H9 (cell line): ENCODE data around the gene IL1RAPL2. TPM values are rescaled to one million over a fixed set of nuclear protein-coding genes. Genes with fewer than 3 reads are reported as not detected.

Experiments
- DNase-seq: peaks from one replicate; pipeline ENCODE4 v3.0.0-alpha.2; 2017
- H2AFZ ChIP-seq: one replicate; pipeline ENCODE4 v1.6.1; 2013; ENCODE audit warnings: mild to moderate bottlenecking, low read length, control low read depth, moderate library complexity
- H2AK5ac ChIP-seq: 2 replicates; pipeline ENCODE4 v1.6.1; 2013; ENCODE audit warnings: low read length, control low read depth, mixed read lengths; ENCODE audit not compliant: insufficient read length
- H2BK120ac ChIP-seq: one replicate; pipeline ENCODE4 v1.6.1; 2013; ENCODE audit warnings: low read depth, mild to moderate bottlenecking, low read length, control low read depth, inconsistent platforms; ENCODE audit not compliant: poor library complexity, severe bottlenecking
- H2BK12ac ChIP-seq: 2 replicates; pipeline ENCODE4 v1.6.1; 2013; ENCODE audit warnings: low read length, control low read depth, mixed read lengths, low read depth; ENCODE audit not compliant: insufficient read length
- H2BK15ac ChIP-seq: 2 replicates; pipeline ENCODE4 v1.6.1; 2013; ENCODE audit warnings: low read depth, low read length, control low read depth
- H2BK20ac ChIP-seq: one replicate; pipeline ENCODE4 v1.6.1; 2013; ENCODE audit warnings: low read depth, mild to moderate bottlenecking, low read length, control low read depth, inconsistent platforms; ENCODE audit not compliant: poor library complexity, severe bottlenecking
- H2BK5ac ChIP-seq: 2 replicates; pipeline ENCODE4 v1.6.1; 2013; ENCODE audit warnings: low read length, control low read depth, mixed read lengths; ENCODE audit not compliant: insufficient read length
- H3K14ac ChIP-seq: 2 replicates; pipeline ENCODE4 v1.6.1; 2013; ENCODE audit warnings: low read length, control low read depth; ENCODE audit not compliant: insufficient read depth
- H3K18ac ChIP-seq: 2 replicates; pipeline ENCODE4 v1.6.1; 2013; ENCODE audit warnings: low read depth, mild to moderate bottlenecking, mixed read lengths, low read length, control low read depth; ENCODE audit not compliant: insufficient read length
- H3K23ac ChIP-seq: 2 replicates; pipeline ENCODE4 v1.6.1; 2013; ENCODE audit warnings: low read length, control low read depth, mixed read lengths, low read depth; ENCODE audit not compliant: insufficient read length
- H3K23me2 ChIP-seq: 2 replicates; pipeline ENCODE4 v1.6.1; 2013; ENCODE audit warnings: low read depth, mild to moderate bottlenecking, mixed read lengths, low read length, control low read depth; ENCODE audit not compliant: insufficient read length, poor library complexity, severe bottlenecking
- H3K27ac ChIP-seq: 2 replicates; pipeline ENCODE4 v1.5.1; 2013; ENCODE audit warnings: low read length, control low read depth, mixed read lengths, low read depth; ENCODE audit not compliant: insufficient read length
- H3K27me3 ChIP-seq: 2 replicates; pipeline ENCODE4 v1.6.1; 2013; ENCODE audit warnings: low read length, control low read depth, inconsistent platforms; ENCODE audit not compliant: insufficient read depth
- H3K4ac ChIP-seq: 2 replicates; pipeline ENCODE4 v1.6.1; 2013; ENCODE audit warnings: low read depth, mild to moderate bottlenecking, control low read depth, inconsistent platforms, low read length, moderate library complexity
- H3K4me1 ChIP-seq: 2 replicates; pipeline ENCODE4 v1.6.1; 2013; ENCODE audit warnings: low read length, control low read depth, inconsistent platforms; ENCODE audit not compliant: insufficient read depth
- H3K4me2 ChIP-seq: 2 replicates; pipeline ENCODE4 v1.6.1; 2013; ENCODE audit warnings: low read length, control low read depth, mixed read lengths; ENCODE audit not compliant: insufficient read length, insufficient read depth
- H3K56ac ChIP-seq: 2 replicates; pipeline ENCODE4 v1.6.1; 2013; ENCODE audit warnings: low read depth, mild to moderate bottlenecking, mixed read lengths, low read length, control low read depth; ENCODE audit not compliant: insufficient read length
- H3K79me1 ChIP-seq: 2 replicates; pipeline ENCODE4 v1.6.1; 2013; ENCODE audit warnings: low read depth, mild to moderate bottlenecking, moderate library complexity, low read length, control low read depth, inconsistent platforms; ENCODE audit not compliant: insufficient read depth, poor library complexity, severe bottlenecking
- H3K79me2 ChIP-seq: 2 replicates; pipeline ENCODE4 v1.6.1; 2013; ENCODE audit warnings: low read length, control low read depth, inconsistent platforms; ENCODE audit not compliant: insufficient read depth
- H3K9ac ChIP-seq: 2 replicates; pipeline ENCODE4 v1.6.1; 2013; ENCODE audit warnings: low read length, control low read depth, mixed read lengths; ENCODE audit not compliant: insufficient read length; ENCODE audit errors: extremely low read depth
- H3K9me3 ChIP-seq: one replicate; pipeline ENCODE4 v1.6.1; 2013; ENCODE audit warnings: low read depth, low read length, inconsistent platforms; ENCODE audit not compliant: control insufficient read depth
- H3T11ph ChIP-seq: one replicate; pipeline ENCODE4 v1.6.1; 2013; ENCODE audit warnings: mild to moderate bottlenecking, low read length, control low read depth, inconsistent platforms
- H4K20me1 ChIP-seq: one replicate; pipeline ENCODE4 v1.6.1; 2013; ENCODE audit not compliant: control insufficient read depth, insufficient read length, insufficient read depth
- H4K5ac ChIP-seq: 2 replicates; pipeline ENCODE4 v1.6.1; 2013; ENCODE audit warnings: low read depth, mild to moderate bottlenecking, mixed read lengths, low read length, control low read depth; ENCODE audit not compliant: insufficient read length
- H4K8ac ChIP-seq: replicated peaks from 2 replicates; pipeline ENCODE4 v1.6.1; 2013; ENCODE audit warnings: low read length, control low read depth, mixed read lengths, low read depth; ENCODE audit not compliant: insufficient read length
- H4K91ac ChIP-seq: 2 replicates; pipeline ENCODE4 v1.6.1; 2013; ENCODE audit warnings: low read depth, mild to moderate bottlenecking, moderate library complexity, mixed read lengths, low read length, control low read depth; ENCODE audit not compliant: insufficient read length
- H3K27ac Mint-ChIP-seq, 3 experiments: 2 replicates in 2 of 3; 3 replicates in 1 of 3; pipeline ENCODE4 v1.8.0; 2020 to 2021; ENCODE audit warnings: mixed read lengths in 3 of 3, mild to moderate bottlenecking in 1 of 3, moderate library complexity in 1 of 3
- H3K27me3 Mint-ChIP-seq: 2 replicates; pipeline ENCODE4 v1.8.0; 2021; ENCODE audit warnings: low read depth, mild to moderate bottlenecking, moderate library complexity, mixed read lengths
- H3K36me3 Mint-ChIP-seq, 3 experiments: 2 replicates in 2 of 3; 3 replicates in 1 of 3; pipeline ENCODE4 v1.8.0; 2020 to 2021; ENCODE audit warnings: low read depth in 3 of 3, mixed read lengths in 3 of 3; ENCODE audit not compliant: insufficient read depth in 1 of 3
- H3K4me1 Mint-ChIP-seq, 2 experiments: 2 replicates each; pipeline ENCODE4 v1.8.0; 2020; ENCODE audit warnings: mixed read lengths in 2 of 2
- H3K4me3 Mint-ChIP-seq, 2 experiments: 2 replicates in 1 of 2; 3 replicates in 1 of 2; pipeline ENCODE4 v1.8.0; 2020 to 2021; ENCODE audit warnings: mild to moderate bottlenecking in 2 of 2, mixed read lengths in 2 of 2, moderate library complexity in 1 of 2
- H3K9me3 Mint-ChIP-seq, 2 experiments: 2 replicates in 1 of 2; 3 replicates in 1 of 2; pipeline ENCODE4 v1.8.0; 2020; ENCODE audit warnings: mild to moderate bottlenecking in 2 of 2, mixed read lengths in 2 of 2, moderate library complexity in 1 of 2
- CTCF ChIP-seq: fragments of 200-600 bp; sonication (generic); conservative IDR thresholded peaks from 3 replicates; pipeline ENCODE4 v1.8.0; 2021; ENCODE audit warnings: antibody characterized with exemption, mild to moderate bottlenecking
- WGBS: extraction: QIAGEN DNeasy Blood & Tissue Kit; methylation state at CpG from one replicate; pipeline ENCODE4 v1.1.7; 2013; ENCODE audit warnings: missing lambda C conversion rate, low lambda C conversion rate, mixed read lengths; ENCODE audit not compliant: insufficient read length; ENCODE audit errors: extremely low coverage; 5-methylcytosine and 5-hydroxymethylcytosine counted together
- total RNA-seq: library from RNA; stranded (reverse); gene quantifications from 2 replicates; pipeline ENCODE4 v1.2.1, GENCODE V29; 2021

Gene IL1RAPL2
- total RNA-seq, 1 experiment from 2014 or later = not detected

GRCh38 chrX:105462186-105462585, 896.2 kb downstream of the IL1RAPL2 start:
- Histone ChIP-seq H3K4ac (no peak overlapping the region), H3K4me2 (no peak overlapping the region), H2BK5ac (no peak overlapping the region), H3K27me3 (no peaks in the 10 kb centered on the region), H3T11ph (no peak overlapping the region), H2BK12ac (no peak overlapping the region), H3K18ac (no peak overlapping the region), H4K91ac (no peak overlapping the region), H3K56ac (no peak overlapping the region), H3K79me1 (no peaks in the 10 kb centered on the region), H2BK15ac (no peak overlapping the region), H2BK120ac (no peak overlapping the region), H2AFZ (no peak overlapping the region), H3K14ac (no peak overlapping the region), H4K20me1 (no peaks in the 10 kb centered on the region), H3K4me1 (no peaks in the 10 kb centered on the region; the same call in 1 of the 2 replicates), H3K23ac (no peak overlapping the region), H3K23me2 (no peaks in the 10 kb centered on the region), H4K8ac (no peak overlapping the region), H2BK20ac (no peak overlapping the region), H3K9me3 (no peaks in the 10 kb centered on the region), H3K9ac (no peak overlapping the region), H3K79me2 (no peaks in the 10 kb centered on the region), H2AK5ac (no peak overlapping the region), H4K5ac (no peak overlapping the region), H3K27ac (no peak overlapping the region)
- peaks cover 0 to 21% of the 10 kb centered on the region in 2 experiments; a peak in 1 of 5 replicates for H3K9me3 Mint-ChIP-seq
- 0 out of 7 replicates have a peak, but pooled peaks cover 0 to 2% (median 0%) of the 10 kb centered on the region in 3 experiments for H3K36me3 Mint-ChIP-seq
- no peak overlapping the region for H3K4me3 Mint-ChIP-seq
- no peak for DNase-seq
- H3K27ac Mint-ChIP-seq = no peak overlapping the region
- no CpG with 5 or more reads among the region's 1 CpG for WGBS
- H3K4me1 Mint-ChIP-seq = peaks cover 2 to 3% of the 10 kb centered on the region in 2 experiments
- no peaks in the 10 kb centered on the region for H3K27me3 Mint-ChIP-seq
- TF ChIP-seq CTCF = no peak
